Subcutaneous abdominal adipose tissue (tissue), 5 donors: ENCODE data around the gene ENO3.

Experiments
- H3K27ac ChIP-seq: one replicate; pipeline ENCODE4 v1.7.0; 2013; ENCODE audit warnings: low read depth, mild to moderate bottlenecking, inconsistent platforms, low read length, moderate library complexity
- H3K27me3 ChIP-seq, 5 donors: one replicate each; pipeline ENCODE4 v1.7.0; 2013; ENCODE audit warnings: low read length in 5 of 5, inconsistent platforms in 1 of 5; ENCODE audit not compliant: control insufficient read depth in 5 of 5, insufficient read depth in 4 of 5
- H3K36me3 ChIP-seq, 5 donors: one replicate each; pipeline ENCODE4 v1.7.0; 2013; ENCODE audit warnings: low read length in 5 of 5; ENCODE audit not compliant: control insufficient read depth in 5 of 5, insufficient read depth in 5 of 5
- H3K4me1 ChIP-seq, 5 donors: one replicate each; pipeline ENCODE4 v1.7.0; 2013; ENCODE audit warnings: low read length in 5 of 5, mild to moderate bottlenecking in 3 of 5, moderate library complexity in 1 of 5; ENCODE audit not compliant: control insufficient read depth in 5 of 5, insufficient read depth in 5 of 5
- H3K4me3 ChIP-seq, 5 donors: one replicate each; pipeline ENCODE4 v1.7.0; 2013; ENCODE audit warnings: low read length in 5 of 5, low read depth in 1 of 5
- H3K9ac ChIP-seq, 5 donors: one replicate each; pipeline ENCODE4 v1.7.0; 2013; ENCODE audit warnings: low read length in 5 of 5, mild to moderate bottlenecking in 4 of 5, moderate library complexity in 3 of 5
- H3K9me3 ChIP-seq, 5 donors: one replicate each; pipeline ENCODE4 v1.7.0; 2013; ENCODE audit warnings: low read length in 5 of 5; ENCODE audit not compliant: control insufficient read depth in 5 of 5
- donor health status: healthy.
- donor health status: healthy.
- donor health status: healthy.
- donor health status: healthy.
- donor health status: healthy.

Gene ENO3

GRCh38 chr17:4942760-4943508 lies 8.0 kb upstream of the ENO3 start:
- no peak overlapping the region for H3K4me3 ChIP-seq
- H3K9me3 ChIP-seq, result no peaks in the 10 kb centered on the region
- peaks cover 0 to 55% (median 51%) of the 10 kb centered on the region in 5 donors for H3K36me3 ChIP-seq
- peaks cover 14 to 73% (median 60%) of the 10 kb centered on the region in 5 donors for H3K4me1 ChIP-seq
- H3K27ac ChIP-seq, result peak overlapping the region; percentile 96
- no peaks in the 10 kb centered on the region for H3K27me3 ChIP-seq
- H3K9ac ChIP-seq, result peak overlapping the region in 4 of 5 donors; percentile 26 to 52 (median 34)

- Histone ChIP-seq H3K36me3 (peaks cover 0 to 49% (median 44%) of the 10 kb centered on the region in 5 donors), H3K27ac (peak overlapping the region; percentile 96), H3K4me3 (no peak overlapping the region), H3K27me3 (no peaks in the 10 kb centered on the region), H3K9me3 (no peaks in the 10 kb centered on the region), H3K4me1 (peaks cover 10 to 61% (median 50%) of the 10 kb centered on the region in 5 donors), H3K9ac (peak overlapping the region in 1 of 5 donors; percentile 52)
Measured at GRCh38 chr17:4944163-4944553, 6.8 kb upstream of the ENO3 start.

DNA sequence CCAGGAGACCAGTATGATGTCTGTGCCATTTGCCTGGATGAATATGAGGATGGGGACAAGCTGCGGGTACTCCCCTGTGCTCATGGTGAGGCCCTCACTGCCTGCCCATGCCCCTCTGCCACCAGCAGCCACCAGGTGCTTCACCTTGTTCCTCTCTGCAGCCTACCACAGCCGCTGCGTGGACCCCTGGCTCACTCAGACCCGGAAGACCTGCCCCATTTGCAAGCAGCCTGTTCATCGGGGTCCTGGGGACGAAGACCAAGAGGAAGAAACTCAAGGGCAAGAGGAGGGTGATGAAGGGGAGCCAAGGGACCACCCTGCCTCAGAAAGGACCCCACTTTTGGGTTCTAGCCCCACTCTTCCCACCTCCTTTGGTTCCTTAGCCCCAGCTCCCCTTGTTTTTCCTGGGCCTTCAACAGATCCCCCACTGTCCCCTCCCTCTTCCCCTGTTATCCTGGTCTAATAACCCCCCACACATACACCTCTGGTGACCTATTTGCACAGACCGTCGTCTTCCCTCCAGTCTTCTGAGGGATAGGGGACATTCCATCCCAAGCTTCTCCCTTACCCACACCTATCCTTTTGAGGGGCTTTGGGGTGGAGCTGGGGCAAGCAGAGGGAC lies 6.3 kb upstream of the ENO3 start:
- Histone ChIP-seq H3K9ac (peak overlapping the region; percentile 31 to 81 (median 52)), H3K4me1 (peaks cover 9 to 58% (median 45%) of the 10 kb centered on the region in 5 donors)

GRCh38 chr17:4945176-4945943 lies 5.6 kb upstream of the ENO3 start:
- Histone ChIP-seq H3K9ac (peak overlapping the region; percentile 31 to 81 (median 52)), H3K4me3 (peak overlapping the region in 3 of 5 donors; percentile 30 to 95 (median 31)), H3K9me3 (no peaks in the 10 kb centered on the region), H3K36me3 (peaks cover 0 to 49% (median 44%) of the 10 kb centered on the region in 5 donors), H3K4me1 (peaks cover 4 to 61% (median 49%) of the 10 kb centered on the region in 5 donors), H3K27me3 (no peaks in the 10 kb centered on the region), H3K27ac (peak overlapping the region; percentile 96)

More for the DNA sequence above, 6.3 kb upstream of the ENO3 start:
- no peaks in the 10 kb centered on the region for H3K9me3 ChIP-seq
- peak overlapping the region; percentile 96 for H3K27ac ChIP-seq
- H3K36me3 ChIP-seq, result peaks cover 0 to 49% (median 44%) of the 10 kb centered on the region in 5 donors
- H3K27me3 ChIP-seq, result no peaks in the 10 kb centered on the region
- peak overlapping the region in 1 of 5 donors; percentile 30 for H3K4me3 ChIP-seq

GRCh38 chr17:4945944-4946280 lies 5.0 kb upstream of the ENO3 start:
- H3K9me3 ChIP-seq, result no peaks in the 10 kb centered on the region
- peaks cover 0 to 49% (median 44%) of the 10 kb centered on the region in 5 donors for H3K36me3 ChIP-seq
- peaks cover 3 to 61% (median 50%) of the 10 kb centered on the region in 5 donors for H3K4me1 ChIP-seq
- H3K9ac ChIP-seq, result peak overlapping the region in 3 of 5 donors; percentile 27 to 81 (median 63)
- H3K27ac ChIP-seq, result peak overlapping the region; percentile 96
- peak overlapping the region in 3 of 5 donors; percentile 84 to 99 (median 95) for H3K4me3 ChIP-seq
- no peaks in the 10 kb centered on the region for H3K27me3 ChIP-seq

DNA sequence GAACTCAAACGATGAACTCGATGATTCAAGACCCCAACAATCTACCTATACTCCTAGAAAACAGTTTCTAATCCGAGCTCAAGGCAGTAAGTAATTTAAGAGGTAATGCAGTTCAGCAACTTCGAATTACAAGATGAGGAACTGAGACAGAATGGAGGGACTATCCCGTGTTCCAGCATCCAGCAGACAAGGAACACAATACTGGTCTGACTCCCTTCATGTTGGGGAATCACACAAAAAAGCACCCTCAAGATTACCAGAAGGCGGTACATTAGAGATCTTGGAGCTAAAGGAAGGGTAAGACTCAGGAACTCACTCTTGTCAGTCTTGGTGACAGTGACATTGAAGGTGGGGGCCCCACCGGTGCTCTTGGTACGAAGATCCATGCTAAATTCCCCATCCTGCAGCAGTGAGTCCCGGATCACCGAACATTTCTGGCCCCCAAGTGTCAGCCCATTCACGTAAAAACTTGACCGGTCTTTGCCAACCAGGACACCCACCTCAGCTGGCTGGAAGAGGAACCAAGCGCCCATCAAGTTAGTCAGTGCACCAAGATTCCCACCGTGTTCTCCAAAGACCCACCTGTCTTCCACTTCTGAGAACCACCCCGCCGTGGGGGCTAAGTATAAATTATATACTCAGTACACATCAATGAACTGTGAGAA lies 4.5 kb upstream of the ENO3 start:
- Histone ChIP-seq H3K4me3 (peak overlapping the region; percentile 78 to 99 (median 89)), H3K9me3 (no peaks in the 10 kb centered on the region), H3K9ac (peak overlapping the region in 4 of 5 donors; percentile 63 to 81 (median 71)), H3K27ac (peak overlapping the region; percentile 96), H3K27me3 (no peaks in the 10 kb centered on the region), H3K36me3 (peaks cover 0 to 49% (median 44%) of the 10 kb centered on the region in 5 donors), H3K4me1 (peaks cover 3 to 56% (median 47%) of the 10 kb centered on the region in 5 donors)

GRCh38 chr17:4947010-4947410 lies 3.9 kb upstream of the ENO3 start:
- Histone ChIP-seq H3K4me3 (peak overlapping the region; percentile 78 to 99 (median 89)), H3K9ac (peak overlapping the region in 4 of 5 donors; percentile 63 to 81 (median 71)), H3K36me3 (peaks cover 0 to 46% (median 43%) of the 10 kb centered on the region in 5 donors), H3K27ac (peak overlapping the region; percentile 96), H3K27me3 (no peaks in the 10 kb centered on the region), H3K4me1 (peaks cover 3 to 51% (median 47%) of the 10 kb centered on the region in 5 donors), H3K9me3 (no peaks in the 10 kb centered on the region)

GRCh38 chr17:4947411-4948165 lies 3.3 kb upstream of the ENO3 start:
- Histone ChIP-seq H3K36me3 (peaks cover 0 to 41% (median 37%) of the 10 kb centered on the region in 5 donors), H3K27me3 (no peaks in the 10 kb centered on the region), H3K27ac (peak overlapping the region; percentile 96), H3K9ac (peak overlapping the region; percentile 16 to 98 (median 94)), H3K4me3 (peak overlapping the region; percentile 78 to 99 (median 89)), H3K4me1 (peaks cover 3 to 50% (median 47%) of the 10 kb centered on the region in 5 donors), H3K9me3 (no peaks in the 10 kb centered on the region)
